HepG2 (cell line): ENCODE results near the gene ATP13A5. TPM values are rescaled to one million over a fixed set of nuclear protein-coding genes. Genes with fewer than 3 reads are reported as not detected.
A peak's percentile ranks its signal among the peaks of the same experiment; 100 is the strongest.

ENCODE experiments used
- ATAC-seq: fragments of 200-7000 bp; cut with Tn5 transposase; 3 replicates; pipeline ENCODE4 v1.9.1; 2020; ENCODE audit warnings: mild to moderate bottlenecking, moderate library complexity
- BruUV-seq: library from RNA; stranded (reverse); fragments of 400-500 nt; replicated peaks from 2 replicates; lab custom pipeline; 2021; lab: Mats Ljungman, UMichigan
- CTCF ChIA-PET: fragments of 300-600 bp; formaldehyde crosslinking; extraction: SDS; loops from one replicate; lab custom pipeline; 2021; ENCODE audit warnings: low total read pairs, inconsistent platforms, low intra/inter-chr PET ratio; lab: Yijun Ruan, JAX
- POLR2A ChIA-PET: fragments of 350-600 bp; sonication (Branson Sonifier 250); formaldehyde crosslinking; loops from one replicate; lab custom pipeline; 2020; ENCODE audit warnings: antibody characterized with exemption, inconsistent platforms; lab: Yijun Ruan, JAX
- DNase-seq: peaks from one replicate; pipeline ENCODE4 v3.0.0-alpha.2; 2015; ENCODE audit warnings: low spot score
- FAIRE-seq: peaks from 3 replicates; lab custom pipeline; 2011; peaks lifted over from hg19 to GRCh38; lab: Jason Lieb, UNC
- H2AFZ ChIP-seq: one replicate; pipeline ENCODE4 v1.6.1; 2011; ENCODE audit warnings: low read length, inconsistent platforms
- H3K27ac ChIP-seq: fragments of 300-600 bp; 3 replicates; pipeline ENCODE4 v1.8.0; 2011; ENCODE audit warnings: mixed run types, mild to moderate bottlenecking, mixed read lengths, low read length, inconsistent platforms; ENCODE audit not compliant: insufficient read depth; ENCODE audit errors: extremely low read length
- H3K27me3 ChIP-seq, 2 experiments: fragments of 200-600 bp in 1 of 2; 2 replicates in 1 of 2; 3 replicates in 1 of 2; pipeline versions ENCODE4 v1.6.0 to v1.8.0; 2011; ENCODE audit warnings: low read length in 2 of 2, mild to moderate bottlenecking in 2 of 2, moderate library complexity in 2 of 2, inconsistent platforms in 1 of 2; ENCODE audit not compliant: insufficient read depth in 2 of 2, control insufficient read depth in 1 of 2
- H3K36me3 ChIP-seq, 2 experiments: fragments of 200-600 bp in 1 of 2; replicated peaks in 1 of 2; 2 replicates in 1 of 2; 3 replicates in 1 of 2; pipeline versions ENCODE4 v1.5.1 to v1.8.0; 2011; ENCODE audit warnings: low read length in 2 of 2, inconsistent platforms in 1 of 2; ENCODE audit not compliant: insufficient read depth in 2 of 2, control insufficient read depth in 1 of 2
- H3K4me1 ChIP-seq: 2 replicates; pipeline ENCODE4 v1.5.1; 2012; ENCODE audit warnings: low read length, inconsistent platforms; ENCODE audit not compliant: insufficient read depth
- H3K4me2 ChIP-seq: 2 replicates; pipeline ENCODE4 v1.6.0; 2011; ENCODE audit warnings: low read depth, low read length, inconsistent platforms
- H3K4me3 ChIP-seq, 3 experiments: fragments of 200-600 bp in 1 of 3; sonication (generic), shearing (Covaris generic) in 1 of 3; replicated peaks in 1 of 3; 2 replicates each; pipeline ENCODE4 v1.5.1; 2011 to 2016; ENCODE audit warnings: low read length in 3 of 3, inconsistent platforms in 2 of 3, low read depth in 2 of 3, mild to moderate bottlenecking in 2 of 3, control low read depth in 1 of 3, mixed read lengths in 1 of 3; ENCODE audit not compliant: insufficient read depth in 1 of 3
- H3K79me2 ChIP-seq: one replicate; pipeline ENCODE4 v1.6.1; 2011; ENCODE audit warnings: low read length, inconsistent platforms; ENCODE audit not compliant: insufficient read depth
- H3K9ac ChIP-seq: 2 replicates; pipeline ENCODE4 v1.6.0; 2011; ENCODE audit warnings: mild to moderate bottlenecking, low read depth, low read length, inconsistent platforms; ENCODE audit not compliant: insufficient read depth
- H3K9me3 ChIP-seq: 2 replicates; pipeline ENCODE4 v1.5.1; 2012; ENCODE audit warnings: mild to moderate bottlenecking, low read length
- H4K20me1 ChIP-seq: 2 replicates; pipeline ENCODE4 v1.6.0; 2011; ENCODE audit warnings: inconsistent platforms, mild to moderate bottlenecking, low read length, moderate library complexity; ENCODE audit not compliant: insufficient read depth
- BRD4 ChIP-seq: sonication (generic); formaldehyde crosslinking; IDR thresholded peaks from 2 replicates; pipeline ENCODE4 v1.4.0; 2020; ENCODE audit warnings: missing genetic modification reagents
- FOSL2 ChIP-seq: sonication (generic); formaldehyde crosslinking; IDR thresholded peaks from 2 replicates; pipeline ENCODE4 v1.4.0; 2020; ENCODE audit warnings: missing genetic modification reagents
- GATAD1 ChIP-seq: IDR thresholded peaks from 2 replicates; pipeline ENCODE4 v1.6.1; 2016; ENCODE audit warnings: missing genetic modification reagents, missing compliant biosample characterization
- NFE2L1 ChIP-seq: sonication (generic); formaldehyde crosslinking; IDR thresholded peaks from 2 replicates; pipeline ENCODE4 v1.4.0; 2020; ENCODE audit warnings: missing genetic modification reagents, mild to moderate bottlenecking, borderline replicate concordance
- RERE ChIP-seq: IDR thresholded peaks from 2 replicates; pipeline ENCODE4 v1.6.1; 2016; ENCODE audit warnings: low read depth, missing genetic modification reagents, missing compliant biosample characterization
- SMARCC2 ChIP-seq: fragments of 450-650 bp; IDR thresholded peaks from 2 replicates; pipeline ENCODE4 v1.6.1; 2017; ENCODE audit warnings: antibody characterized with exemption, mild to moderate bottlenecking
- ZFP36L1 ChIP-seq: sonication (generic); formaldehyde crosslinking; IDR thresholded peaks from 2 replicates; pipeline ENCODE4 v1.8.0; 2022; ENCODE audit warnings: mild to moderate bottlenecking, missing genetic modification reagents, moderate library complexity
- ZNF549 ChIP-seq: sonication (generic); formaldehyde crosslinking; IDR thresholded peaks from 2 replicates; pipeline ENCODE4 v1.5.0; 2020; ENCODE audit warnings: missing genetic modification reagents
- ZNF614 ChIP-seq: IDR thresholded peaks from 2 replicates; pipeline ENCODE4 v1.6.1; 2018; ENCODE audit warnings: missing biosample characterization, missing genetic modification reagents, inconsistent platforms, borderline replicate concordance
- ZNF766 ChIP-seq: sonication (generic); formaldehyde crosslinking; IDR thresholded peaks from 2 replicates; pipeline ENCODE4 v1.5.0; 2020; ENCODE audit warnings: missing genetic modification reagents, borderline replicate concordance
- ZSCAN9 ChIP-seq: IDR thresholded peaks from 2 replicates; pipeline ENCODE4 v1.6.1; 2016; ENCODE audit warnings: borderline replicate concordance
- WGBS: methylation state at CpG from one replicate; pipeline ENCODE4 v1.1.6; 2017; ENCODE audit warnings: low lambda C conversion rate; 5-methylcytosine and 5-hydroxymethylcytosine counted together
- in situ Hi-C: cut with HindIII; loops from 2 replicates; pipeline ENCODE4 v1.10.0; 2017; ENCODE audit warnings: low pct_unique_long_range_greater_than_20kb; ENCODE audit not compliant: extremely low pct_ligation_motif_present
- intact Hi-C: fragments of 100-400 bp; cut with micrococcal nuclease; formaldehyde crosslinking; loops from one replicate; pipeline ENCODE4 v1.10.0; 2022; ENCODE audit not compliant: unreplicated experiment
- polyA plus RNA-seq, 8 experiments: library from polyadenylated mRNA; depleted of rRNA in 3 of 8; stranded (reverse) in 7 of 8; unstranded in 1 of 8; fragments of >200 nt; fragmentation: Illumina TruSeq in 4 of 8; extraction: Trizol in 4 of 8; gene quantifications; 2 replicates each; pipeline versions ENCODE4 v1.2.1 to v1.2.3, GENCODE V29; 2011 to 2016; ENCODE audit warnings: low read depth in 4 of 8, missing spikeins in 1 of 8, mixed read lengths in 1 of 8; ENCODE audit not compliant: insufficient read depth in 1 of 8
- total RNA-seq, 5 experiments: library from RNA; depleted of rRNA; stranded (reverse); fragments of >200 nt; fragmentation: Illumina TruSeq; extraction: Trizol; gene quantifications; 2 replicates each; pipeline ENCODE4 v1.2.3, GENCODE V29; 2016; ENCODE audit warnings: low read depth in 1 of 5
- TF ChIP-seq, protein P1 (sequence below): sonication (generic); formaldehyde crosslinking; IDR thresholded peaks from 2 replicates; pipeline ENCODE4 v1.4.0; 2020; ENCODE audit warnings: mild to moderate bottlenecking, low read depth, missing genetic modification reagents
- TF ChIP-seq, protein P2 (sequence below): IDR thresholded peaks from 2 replicates; pipeline ENCODE4 v1.6.1; 2016; ENCODE audit warnings: mild to moderate bottlenecking

The ATP13A5 gene
- total and polyA plus RNA-seq, 2 of the 13 experiments (the other 11 are each of a cell fraction or from before 2014, with no cell fraction given), result not detected

DNA sequence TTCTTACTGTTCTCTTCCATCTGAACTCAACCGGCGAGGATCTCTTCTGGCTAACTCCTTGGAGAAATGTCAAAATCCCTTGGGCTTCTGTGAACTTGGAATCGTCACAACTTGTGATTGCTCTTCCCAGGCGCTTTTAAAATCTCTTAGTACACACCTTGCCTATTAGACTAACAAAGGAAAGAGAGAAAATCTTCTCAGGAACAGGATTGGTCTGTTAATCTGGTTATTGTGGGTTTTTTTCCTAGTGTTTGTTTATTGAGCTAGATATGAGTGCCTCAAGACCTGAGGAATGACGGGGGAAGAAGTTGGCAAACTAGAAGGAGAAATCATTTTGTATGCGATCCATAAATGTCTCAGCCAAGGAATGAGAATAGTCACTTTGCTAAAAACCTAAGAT, at the start of gene ATP13A5 (continued):
- TF ChIP-seq, protein P1, sequence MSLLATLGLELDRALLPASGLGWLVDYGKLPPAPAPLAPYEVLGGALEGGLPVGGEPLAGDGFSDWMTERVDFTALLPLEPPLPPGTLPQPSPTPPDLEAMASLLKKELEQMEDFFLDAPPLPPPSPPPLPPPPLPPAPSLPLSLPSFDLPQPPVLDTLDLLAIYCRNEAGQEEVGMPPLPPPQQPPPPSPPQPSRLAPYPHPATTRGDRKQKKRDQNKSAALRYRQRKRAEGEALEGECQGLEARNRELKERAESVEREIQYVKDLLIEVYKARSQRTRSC (CRISPR knock-in tag), result no peak

DNA sequence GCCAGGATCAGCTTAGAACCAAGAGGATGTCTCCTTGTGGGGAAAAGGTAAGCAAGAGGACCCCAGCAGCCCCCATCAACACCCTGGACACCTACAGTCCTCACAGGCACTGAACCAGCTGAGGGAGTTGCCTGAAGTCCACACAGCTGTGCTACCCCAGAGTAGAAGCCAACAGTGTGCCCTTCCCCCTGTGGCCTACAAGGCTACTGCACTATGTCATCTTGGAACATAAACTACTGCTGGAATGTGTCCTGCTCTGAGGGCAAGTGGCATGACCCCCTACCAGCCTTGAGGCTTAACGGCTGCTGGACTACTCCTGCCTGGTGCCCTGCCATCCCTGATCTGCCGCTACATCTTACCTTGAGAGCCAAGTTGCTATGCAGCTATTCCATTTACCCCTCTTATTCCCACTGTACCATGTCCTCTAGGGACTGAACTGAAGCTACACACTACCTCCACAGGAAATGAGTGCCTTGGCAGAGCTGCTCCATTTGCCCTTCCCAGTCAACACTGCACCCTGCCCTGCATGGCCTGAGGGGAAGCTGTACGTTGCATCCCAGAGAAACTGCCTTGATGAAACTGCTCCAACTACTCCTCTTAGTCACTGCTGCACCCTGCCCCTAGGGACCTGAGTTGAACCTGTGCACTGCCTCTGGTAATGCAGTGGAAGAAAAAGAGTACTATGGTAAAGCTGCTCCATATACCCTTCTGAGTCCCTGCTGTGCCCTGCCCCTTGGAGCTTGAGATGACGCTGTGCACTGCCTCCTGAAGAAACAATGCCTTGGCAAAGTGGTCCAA, 40.2 kb upstream of the ATP13A5 start:
- Histone ChIP-seq H3K4me3 (no peak overlapping the region), H2AFZ (no peak overlapping the region), H4K20me1 (no peaks in the 10 kb centered on the region), H3K9ac (no peak overlapping the region), H3K4me1 (no peaks in the 10 kb centered on the region), H3K27me3 (no peaks in the 10 kb centered on the region), H3K4me2 (no peak overlapping the region), H3K9me3 (no peaks in the 10 kb centered on the region), H3K79me2 (no peaks in the 10 kb centered on the region), H3K36me3 (no peaks in the 10 kb centered on the region), H3K27ac (no peak overlapping the region)
- 5% methylated on average over 4 of the region's 4 CpGs for WGBS
- BruUV-seq, result no TSS peak
- ChIA-PET CTCF (no interaction called here), POLR2A (no interaction called here)
- intact Hi-C loops, result no loop called here
- ATAC-seq, result peak; percentile 81
- FAIRE-seq, result no peak
- in situ Hi-C loops, result no loop called here
- DNase-seq, result peak; percentile 3
- no peak for TF ChIP-seq RERE
- TF ChIP-seq ZNF549, result no peak
- TF ChIP-seq NFE2L1 (CRISPR knock-in tag), result no peak
- no peak for TF ChIP-seq ZNF614
- TF ChIP-seq ZFP36L1, result no peak
- no peak for TF ChIP-seq GATAD1 (CRISPR knock-in tag)
- no peak for TF ChIP-seq BRD4 (CRISPR knock-in tag)
- TF ChIP-seq ZSCAN9 (CRISPR knock-in tag), result no peak
- TF ChIP-seq, protein P2, sequence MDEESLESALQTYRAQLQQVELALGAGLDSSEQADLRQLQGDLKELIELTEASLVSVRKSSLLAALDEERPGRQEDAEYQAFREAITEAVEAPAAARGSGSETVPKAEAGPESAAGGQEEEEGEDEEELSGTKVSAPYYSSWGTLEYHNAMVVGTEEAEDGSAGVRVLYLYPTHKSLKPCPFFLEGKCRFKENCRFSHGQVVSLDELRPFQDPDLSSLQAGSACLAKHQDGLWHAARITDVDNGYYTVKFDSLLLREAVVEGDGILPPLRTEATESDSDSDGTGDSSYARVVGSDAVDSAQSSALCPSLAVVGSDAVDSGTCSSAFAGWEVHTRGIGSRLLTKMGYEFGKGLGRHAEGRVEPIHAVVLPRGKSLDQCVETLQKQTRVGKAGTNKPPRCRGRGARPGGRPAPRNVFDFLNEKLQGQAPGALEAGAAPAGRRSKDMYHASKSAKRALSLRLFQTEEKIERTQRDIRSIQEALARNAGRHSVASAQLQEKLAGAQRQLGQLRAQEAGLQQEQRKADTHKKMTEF, result no peak
- no peak for TF ChIP-seq SMARCC2
- no peak for TF ChIP-seq ZNF766
- TF ChIP-seq FOSL2 (CRISPR knock-in tag), result no peak
